Spleen (tissue), 7 donors: ENCODE data around the gene FA2H.

Experiments used
- POLR2A ChIP-seq, 3 donors: fragments of 450-650 bp; IDR thresholded peaks; one replicate each; pipeline ENCODE4 v1.5.1; 2017; ENCODE audit warnings: antibody characterized with exemption in 3 of 3, mild to moderate bottlenecking in 1 of 3
- POLR2AphosphoS5 ChIP-seq, 3 donors: sonication (generic); formaldehyde crosslinking; IDR thresholded peaks; one replicate each; pipeline ENCODE4 v1.5.1; 2017; ENCODE audit warnings: antibody characterized with exemption in 3 of 3
- TF ChIP-seq, protein P1 (sequence below), 11 experiments: fragments of 200-600 bp in 7 of 11; fragments of 450-650 bp in 4 of 11; sonication (generic) in 4 of 11; IDR thresholded peaks in 8 of 11; conservative IDR thresholded peaks in 3 of 11; 1 replicate in 7 of 11; 2 replicates in 4 of 11; pipeline versions ENCODE4 v1.4.0 to v1.8.0; 2016 to 2021; ENCODE audit warnings: antibody characterized with exemption in 11 of 11, inconsistent platforms in 4 of 11, mild to moderate bottlenecking in 1 of 11
- donor health status: DM: no; HTN: no; CAD: no; lungs with moderate emphysema.
- donor health status: DM: no; HTN: no; CAD: no.
- donor health status: DM: no; HTN: no; CAD: no.

DNA sequence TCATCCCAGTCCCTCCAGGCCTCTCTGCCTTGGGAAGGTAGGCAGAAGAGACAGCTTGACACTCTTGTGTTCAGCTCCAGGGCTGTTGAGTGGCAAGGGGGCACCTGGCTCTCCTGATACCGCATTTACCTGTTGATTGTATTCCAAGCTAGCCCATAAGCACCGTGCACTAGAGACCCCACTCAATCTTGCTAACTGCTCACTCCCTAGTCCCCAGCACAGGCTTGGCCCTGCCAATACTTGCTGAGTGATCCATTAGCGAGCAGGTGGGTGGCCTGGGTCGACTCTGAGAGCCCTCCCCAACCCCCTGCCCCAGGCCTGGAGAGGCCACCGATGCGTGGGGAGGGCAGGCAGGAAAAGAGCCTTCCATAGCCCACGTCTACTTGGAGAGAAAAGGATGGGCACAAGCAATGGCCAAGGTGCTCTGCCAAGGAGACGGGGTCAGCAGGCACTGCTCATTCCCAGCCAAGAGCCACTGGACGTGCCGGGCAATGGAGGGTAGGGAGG lies 29.5 kb downstream of the FA2H start:
- TF ChIP-seq, protein P1, sequence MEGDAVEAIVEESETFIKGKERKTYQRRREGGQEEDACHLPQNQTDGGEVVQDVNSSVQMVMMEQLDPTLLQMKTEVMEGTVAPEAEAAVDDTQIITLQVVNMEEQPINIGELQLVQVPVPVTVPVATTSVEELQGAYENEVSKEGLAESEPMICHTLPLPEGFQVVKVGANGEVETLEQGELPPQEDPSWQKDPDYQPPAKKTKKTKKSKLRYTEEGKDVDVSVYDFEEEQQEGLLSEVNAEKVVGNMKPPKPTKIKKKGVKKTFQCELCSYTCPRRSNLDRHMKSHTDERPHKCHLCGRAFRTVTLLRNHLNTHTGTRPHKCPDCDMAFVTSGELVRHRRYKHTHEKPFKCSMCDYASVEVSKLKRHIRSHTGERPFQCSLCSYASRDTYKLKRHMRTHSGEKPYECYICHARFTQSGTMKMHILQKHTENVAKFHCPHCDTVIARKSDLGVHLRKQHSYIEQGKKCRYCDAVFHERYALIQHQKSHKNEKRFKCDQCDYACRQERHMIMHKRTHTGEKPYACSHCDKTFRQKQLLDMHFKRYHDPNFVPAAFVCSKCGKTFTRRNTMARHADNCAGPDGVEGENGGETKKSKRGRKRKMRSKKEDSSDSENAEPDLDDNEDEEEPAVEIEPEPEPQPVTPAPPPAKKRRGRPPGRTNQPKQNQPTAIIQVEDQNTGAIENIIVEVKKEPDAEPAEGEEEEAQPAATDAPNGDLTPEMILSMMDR (IDR thresholded peaks at IDR 0.05 in 8 of 11, conservative IDR thresholded peaks at IDR 0.05 in 3 of 11), result no peak
- TF ChIP-seq POLR2AphosphoS5 (IDR thresholded peaks at IDR 0.05) (no peak), POLR2A (IDR thresholded peaks at IDR 0.05) (no peak)
